Gastrocnemius medialis (tissue), 4 donors: ENCODE results near the gene TRMT11.

Experiments
- POLR2A ChIP-seq, 2 donors: fragments of 450-650 bp; IDR thresholded peaks; one replicate each; pipeline ENCODE4 v1.6.1; 2017; ENCODE audit warnings: antibody characterized with exemption in 2 of 2, mild to moderate bottlenecking in 2 of 2, moderate library complexity in 2 of 2
- TF ChIP-seq, protein P1 (sequence below), 5 experiments: fragments of 450-650 bp in 3 of 5; fragments of 200-600 bp in 2 of 5; sonication (generic) in 2 of 5; IDR thresholded peaks in 4 of 5; conservative IDR thresholded peaks in 1 of 5; 1 replicate in 4 of 5; 2 replicates in 1 of 5; pipeline ENCODE4 v1.5.1; 2016 to 2019; ENCODE audit warnings: antibody characterized with exemption in 5 of 5, mild to moderate bottlenecking in 3 of 5, moderate library complexity in 3 of 5

DNA sequence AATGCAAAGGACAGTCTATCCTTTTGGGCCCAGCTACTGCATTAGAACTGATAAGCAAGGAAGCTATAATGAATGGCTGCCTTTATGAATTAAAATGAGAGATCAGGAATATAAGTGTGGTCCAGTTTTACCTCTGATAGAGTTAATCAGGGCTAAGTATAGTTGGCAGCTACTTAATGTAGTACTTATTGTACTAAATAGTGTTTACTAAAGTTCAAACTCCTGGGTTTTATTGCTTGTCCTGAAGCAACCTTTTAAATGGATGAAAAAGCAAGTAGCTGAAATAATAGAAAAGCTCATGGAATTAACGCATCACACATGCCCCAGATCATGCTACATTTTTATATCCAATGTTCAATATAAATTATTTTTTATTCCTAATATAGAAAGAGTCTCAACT, 5.3 kb downstream of the TRMT11 start:
- TF ChIP-seq, protein P1, sequence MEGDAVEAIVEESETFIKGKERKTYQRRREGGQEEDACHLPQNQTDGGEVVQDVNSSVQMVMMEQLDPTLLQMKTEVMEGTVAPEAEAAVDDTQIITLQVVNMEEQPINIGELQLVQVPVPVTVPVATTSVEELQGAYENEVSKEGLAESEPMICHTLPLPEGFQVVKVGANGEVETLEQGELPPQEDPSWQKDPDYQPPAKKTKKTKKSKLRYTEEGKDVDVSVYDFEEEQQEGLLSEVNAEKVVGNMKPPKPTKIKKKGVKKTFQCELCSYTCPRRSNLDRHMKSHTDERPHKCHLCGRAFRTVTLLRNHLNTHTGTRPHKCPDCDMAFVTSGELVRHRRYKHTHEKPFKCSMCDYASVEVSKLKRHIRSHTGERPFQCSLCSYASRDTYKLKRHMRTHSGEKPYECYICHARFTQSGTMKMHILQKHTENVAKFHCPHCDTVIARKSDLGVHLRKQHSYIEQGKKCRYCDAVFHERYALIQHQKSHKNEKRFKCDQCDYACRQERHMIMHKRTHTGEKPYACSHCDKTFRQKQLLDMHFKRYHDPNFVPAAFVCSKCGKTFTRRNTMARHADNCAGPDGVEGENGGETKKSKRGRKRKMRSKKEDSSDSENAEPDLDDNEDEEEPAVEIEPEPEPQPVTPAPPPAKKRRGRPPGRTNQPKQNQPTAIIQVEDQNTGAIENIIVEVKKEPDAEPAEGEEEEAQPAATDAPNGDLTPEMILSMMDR (IDR thresholded peaks at IDR 0.05 in 4 of 5, conservative IDR thresholded peaks at IDR 0.05 in 1 of 5), result no peak
- no peak for TF ChIP-seq POLR2A (IDR thresholded peaks at IDR 0.05)
